Measurements from ENCODE around the gene PROSER2. TPM values are rescaled to one million over a fixed set of nuclear protein-coding genes. Genes with fewer than 3 reads are reported as not detected.

The PROSER2 gene
- total and polyA plus RNA-seq, 9 of the 15 experiments (the other 6 are each of a cell fraction or from before 2014, with no cell fraction given) = 0.62 to 14.8 (median 2.9) TPM

- TF ChIP-seq SFPQ (IDR thresholded peaks at IDR 0.05; ENCODE audit: low read depth, low read length) (no peak), GTF2B (IDR thresholded peaks at IDR 0.05; ENCODE audit: extremely low read depth, insufficient read length) (peak; percentile 44), HBP1 (CRISPR knock-in tag; IDR thresholded peaks at IDR 0.05) (peak; percentile 6; the same call in 1 of the 2 replicates), POLR3G (IDR thresholded peaks at IDR 0.05; ENCODE audit: extremely low read depth, insufficient read length, insufficient replicate concordance) (no peak), RERE (CRISPR knock-in tag; IDR thresholded peaks at IDR 0.05; ENCODE audit: borderline replicate concordance) (no peak), POLR3A (IDR thresholded peaks at IDR 0.05; ENCODE audit: borderline replicate concordance, extremely low read depth, insufficient read depth, insufficient read length) (no peak), BRCA1 (IDR thresholded peaks at IDR 0.05) (no peak), BRCA1 (CRISPR knock-in tag; IDR thresholded peaks at IDR 0.05) (no peak), FOXP1 (CRISPR knock-in tag; IDR thresholded peaks at IDR 0.05) (peak; percentile 84; the same call in 1 of the 2 replicates), CSDE1 (IDR thresholded peaks at IDR 0.05) (no peak), CTCF (IDR thresholded peaks at IDR 0.05 in 2 of 3, conservative IDR thresholded peaks at IDR 0.05 in 1 of 3; ENCODE audit: insufficient read depth in 2 of 3, low read depth in 1 of 3, low read length in 3 of 3) (no peak), SETDB1 (IDR thresholded peaks at IDR 0.05; ENCODE audit: low read length) (no peak), BCL6 (CRISPR knock-in tag; IDR thresholded peaks at IDR 0.05) (0 out of 2 replicates have a peak, but pooled peaks have one; percentile 41), ZNF212 (CRISPR knock-in tag; IDR thresholded peaks at IDR 0.05) (no peak; the same call in 1 of the 2 replicates)
Observed at GRCh38 chr10:11898372-11899066, 75.4 kb downstream of the PROSER2 start (continued).
